Stimulated activated CD8-positive, alpha-beta memory T cell treated with anti-CD3 and anti-CD28 coated beads, Interleukin-7, amount 100 ng/mL, for 1 hour (primary cell): Measurements from ENCODE around the gene SSC5D.

ENCODE experiments used
- DNase-seq, 2 donors: peaks; one replicate each; pipeline ENCODE4 v3.0.0-alpha.2; 2020; ENCODE audit warnings: low read depth in 2 of 2

SSC5D gene

GRCh38 chr19:55536951-55537740 lies 48.9 kb downstream of the SSC5D start, which contains the start of gene SBK2:
SBK2 (minus strand) TSS chr19:55537133; CDS start chr19:55536294, 839 bp downstream.
- DNase-seq: no peak

GRCh38 chr19:55537741-55538111 lies 49.5 kb downstream of the SSC5D start:
- DNase-seq: no peak

GRCh38 chr19:55538132-55538531 lies 49.9 kb downstream of the SSC5D start:
- no peak for DNase-seq

- DNase-seq: no peak
These were observed 51.1 kb downstream of the SSC5D start for GRCh38 chr19:55539090-55539984.

GRCh38 chr19:55540619-55541018 lies 52.4 kb downstream of the SSC5D start:
- no peak for DNase-seq

GRCh38 chr19:55541091-55541490 lies 52.9 kb downstream of the SSC5D start:
- DNase-seq: no peak

GRCh38 chr19:55542292-55542855 lies 54.1 kb downstream of the SSC5D start:
- no peak for DNase-seq

GRCh38 chr19:55543567-55543966 lies 55.3 kb downstream of the SSC5D start:
- DNase-seq: no peak

GRCh38 chr19:55544014-55544413 lies 55.8 kb downstream of the SSC5D start:
- DNase-seq: no peak

GRCh38 chr19:55544776-55545439 lies 56.7 kb downstream of the SSC5D start:
- no peak for DNase-seq

- DNase-seq: no peak
These were observed 57.2 kb downstream of the SSC5D start, which contains the start of gene SBK3 for GRCh38 chr19:55545443-55545842. SBK3 (minus strand) TSS chr19:55545543; CDS start chr19:55545543, 0 bp downstream.

GRCh38 chr19:55546011-55546410 lies 57.8 kb downstream of the SSC5D start:
- DNase-seq: no peak

- no peak for DNase-seq
These were observed 58.8 kb downstream of the SSC5D start for GRCh38 chr19:55546822-55547614.

GRCh38 chr19:55549500-55550320 lies 61.5 kb downstream of the SSC5D start:
- DNase-seq: no peak

- DNase-seq: no peak
These were observed 62.0 kb downstream of the SSC5D start for GRCh38 chr19:55550321-55550650.

- DNase-seq: no peak
These were observed 64.0 kb downstream of the SSC5D start for GRCh38 chr19:55552206-55552605.

GRCh38 chr19:55552620-55553019 lies 64.4 kb downstream of the SSC5D start:
- DNase-seq: no peak

- no peak for DNase-seq
These were observed 65.3 kb downstream of the SSC5D start for GRCh38 chr19:55553217-55554182.

GRCh38 chr19:55554302-55554701 lies 66.1 kb downstream of the SSC5D start:
- no peak for DNase-seq
